HL-60 (cell line): ENCODE data around the gene CDK19.

Experiments
- CTCF ChIP-seq: IDR thresholded peaks from one replicate; pipeline ENCODE4 v1.5.1; 2011; ENCODE audit warnings: low read length, control low read depth, inconsistent platforms; ENCODE audit not compliant: insufficient read depth
- POLR2AphosphoS5 ChIP-seq: IDR thresholded peaks from 2 replicates; pipeline ENCODE4 v1.6.1; 2012; ENCODE audit warnings: low read depth

GRCh38 chr6:110853754-110854477 is 38.6 kb upstream of the CDK19 start:
- no peak for TF ChIP-seq CTCF
- TF ChIP-seq POLR2AphosphoS5, result no peak
